Measurements from ENCODE around the gene UPF2. TPM values are rescaled to one million over a fixed set of nuclear protein-coding genes. Genes with fewer than 3 reads are reported as not detected.
"Not testable (repeated sequence)": the region's sequence is repeated elsewhere in the genome, so short reads cannot be mapped to it uniquely, and the experiment has no call there.

Gene UPF2
- 29.4 TPM for total RNA-seq

GRCh38 chr10:12042797-12043651, at the start of gene UPF2:
UPF2 (minus strand) TSS chr10:12042809; CDS start chr10:12035423, 7,386 bp downstream.
- intact Hi-C loops (cut with DNase I) = no loop called here
- ATAC-seq = peak; percentile 98
- DNase-seq (ENCODE audit: low spot score) = peak; percentile 98

GRCh38 chr10:12091421-12091820, 48.8 kb upstream of the UPF2 start:
- no peak for DNase-seq (ENCODE audit: low spot score)
- intact Hi-C loops (cut with DNase I) = no loop called here
- no peak for ATAC-seq

- DNase-seq (ENCODE audit: low spot score) = no peak
- ATAC-seq = no peak
- intact Hi-C loops (cut with DNase I) = no loop called here
Observed at GRCh38 chr10:12088919-12089318, 46.3 kb upstream of the UPF2 start.

GRCh38 chr10:12081879-12082557, 39.4 kb upstream of the UPF2 start:
- intact Hi-C loops (cut with DNase I) = no loop called here
- no peak for DNase-seq (ENCODE audit: low spot score)
- no peak for ATAC-seq

- intact Hi-C loops (cut with DNase I) = no loop called here
- DNase-seq (ENCODE audit: low spot score) (no peak), ATAC-seq (no peak)
Observed at GRCh38 chr10:12081470-12081869, 38.9 kb upstream of the UPF2 start.

- no peak for DNase-seq (ENCODE audit: low spot score)
- ATAC-seq = no peak
- intact Hi-C loops (cut with DNase I) = no loop called here
Observed at GRCh38 chr10:12077580-12078180, 35.1 kb upstream of the UPF2 start.

GRCh38 chr10:12073526-12073925, 30.9 kb upstream of the UPF2 start:
- ATAC-seq (no peak), DNase-seq (ENCODE audit: low spot score) (no peak)
- intact Hi-C loops (cut with DNase I) = no loop called here

GRCh38 chr10:12071441-12071840, 28.8 kb upstream of the UPF2 start:
- DNase-seq (ENCODE audit: low spot score); ATAC-seq; intact Hi-C loops (cut with DNase I): not testable (repeated sequence)

- intact Hi-C loops (cut with DNase I) = no loop called here
- ATAC-seq = peak; percentile 100
- peak; percentile 99 for DNase-seq (ENCODE audit: low spot score)
Observed at GRCh38 chr10:12068449-12069269, 26.1 kb upstream of the UPF2 start, which contains the start of gene DHTKD1. DHTKD1 (plus strand) TSS chr10:12068954; CDS start chr10:12069034, 80 bp downstream.

GRCh38 chr10:12067336-12067735, 24.7 kb upstream of the UPF2 start:
- no peak for DNase-seq (ENCODE audit: low spot score)
- intact Hi-C loops (cut with DNase I) = no loop called here

GRCh38 chr10:12063483-12063818, 20.8 kb upstream of the UPF2 start:
- ATAC-seq (no peak), DNase-seq (ENCODE audit: low spot score) (peak; percentile 6)
- intact Hi-C loops (cut with DNase I) = no loop called here

More at GRCh38 chr10:12067336-12067735, 24.7 kb upstream of the UPF2 start:
- ATAC-seq = no peak

- DNase-seq (ENCODE audit: low spot score) = peak; percentile 25
- ATAC-seq = no peak
- intact Hi-C loops (cut with DNase I) = no loop called here
Observed at GRCh38 chr10:12062754-12063482, 20.3 kb upstream of the UPF2 start.

- ATAC-seq (no peak), DNase-seq (ENCODE audit: low spot score) (no peak)
- intact Hi-C loops (cut with DNase I) = no loop called here
Observed at GRCh38 chr10:12061124-12061523, 18.5 kb upstream of the UPF2 start.

- ATAC-seq = no peak
- no peak for DNase-seq (ENCODE audit: low spot score)
- intact Hi-C loops (cut with DNase I) = no loop called here
Observed at GRCh38 chr10:12056748-12057147, 14.1 kb upstream of the UPF2 start.

GRCh38 chr10:12055732-12056131, 13.1 kb upstream of the UPF2 start:
- intact Hi-C loops (cut with DNase I) = no loop called here
- no peak for DNase-seq (ENCODE audit: low spot score)

GRCh38 chr10:12051241-12051640, 8.6 kb upstream of the UPF2 start:
- intact Hi-C loops (cut with DNase I) = no loop called here
- DNase-seq (ENCODE audit: low spot score) (no peak), ATAC-seq (no peak)

More at GRCh38 chr10:12055732-12056131, 13.1 kb upstream of the UPF2 start:
- ATAC-seq = no peak

- intact Hi-C loops (cut with DNase I) = no loop called here
- DNase-seq (ENCODE audit: low spot score) = no peak
- ATAC-seq = no peak
Observed at GRCh38 chr10:12050528-12050927, 7.9 kb upstream of the UPF2 start.

GRCh38 chr10:12048547-12048946, 5.9 kb upstream of the UPF2 start:
- intact Hi-C loops (cut with DNase I) = no loop called here
- ATAC-seq (no peak), DNase-seq (ENCODE audit: low spot score) (no peak)
